ENCODE measurements around the gene HECTD2.
"Not testable (repeated sequence)": the region's sequence is repeated elsewhere in the genome, so short reads cannot be mapped to it uniquely, and the experiment has no call there.

Gene HECTD2

DNA sequence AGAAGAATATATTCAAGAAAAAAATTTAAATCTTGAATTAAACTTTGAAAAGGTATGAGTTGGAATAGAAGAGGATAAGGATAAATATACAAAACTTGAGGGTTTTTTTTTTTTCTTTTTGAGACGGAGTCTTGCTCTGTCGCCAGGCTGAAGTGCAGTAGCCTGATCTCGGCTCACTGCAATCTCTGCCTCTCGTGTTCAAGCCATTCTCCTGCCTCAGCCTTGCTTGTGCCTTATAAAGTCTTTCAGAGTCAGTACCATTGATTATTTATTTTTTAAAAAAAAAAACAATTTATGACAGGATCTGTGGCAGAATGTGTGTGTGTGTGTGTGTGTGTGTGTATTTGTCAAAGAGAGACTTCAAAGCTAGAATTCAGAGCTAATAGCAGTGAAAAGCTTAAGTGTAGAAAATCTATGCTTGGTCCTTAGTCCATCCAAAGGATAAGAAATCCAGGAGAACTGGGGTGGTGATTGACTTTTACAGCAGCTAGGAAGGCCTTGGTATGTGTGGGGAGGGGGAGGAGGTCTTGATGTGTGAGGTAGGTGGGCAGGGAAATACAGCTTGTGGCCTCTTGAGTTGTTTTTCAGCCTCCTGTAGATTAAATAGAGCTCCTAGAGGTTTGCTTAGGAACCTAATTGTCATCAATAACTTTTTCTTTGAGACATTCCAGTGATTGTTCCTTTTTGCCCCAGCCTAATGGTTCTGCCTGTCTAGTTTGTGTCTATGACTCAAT lies 2.4 kb downstream of the HECTD2 start:
- DNase-seq (ENCODE audit: low read depth) = no peak

DNA sequence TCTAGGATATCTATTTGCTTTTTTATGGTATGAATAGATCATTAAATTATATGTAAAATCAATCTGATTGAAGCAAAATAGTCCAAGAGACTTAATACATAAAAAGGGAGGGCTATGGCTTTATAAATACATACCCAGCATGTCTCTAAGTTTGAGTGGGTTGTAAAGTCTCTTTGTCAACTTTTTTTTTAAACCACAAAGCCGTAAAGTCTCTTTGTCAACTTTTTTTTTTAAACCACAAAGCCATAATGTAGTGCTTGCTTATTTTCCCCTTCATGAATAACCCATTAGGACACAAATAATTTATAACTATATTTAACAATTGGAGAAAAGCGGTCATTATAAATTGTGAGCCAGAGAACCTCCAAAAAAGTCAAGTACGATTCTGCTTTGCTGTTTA lies 5.7 kb downstream of the HECTD2 start:
- DNase-seq (ENCODE audit: low read depth) = no peak

DNA sequence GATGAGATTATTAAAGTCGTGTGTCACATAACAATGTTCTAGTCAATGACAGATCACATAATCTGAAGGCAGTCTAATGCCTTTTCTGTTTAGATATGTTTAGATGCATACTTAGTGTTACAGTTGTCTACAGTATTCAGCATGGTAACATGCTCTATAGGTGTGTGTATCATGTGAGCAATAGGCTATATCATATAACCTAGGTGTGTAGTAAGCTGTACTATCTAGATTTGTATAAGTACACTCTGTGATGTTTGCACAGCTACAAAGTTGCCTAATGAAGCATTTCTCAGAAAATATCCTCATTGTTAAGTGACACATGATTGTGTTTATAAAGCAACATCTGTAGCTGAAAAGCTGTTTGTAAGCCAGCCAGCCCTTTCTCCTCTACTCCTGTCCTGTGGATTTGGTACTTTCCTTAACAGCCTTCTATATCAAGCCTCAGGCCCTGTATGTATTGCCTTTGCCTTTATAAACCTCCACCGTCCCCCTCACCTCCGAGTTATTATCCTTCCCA lies 6.3 kb downstream of the HECTD2 start:
- DNase-seq (ENCODE audit: low read depth) = no peak

DNA sequence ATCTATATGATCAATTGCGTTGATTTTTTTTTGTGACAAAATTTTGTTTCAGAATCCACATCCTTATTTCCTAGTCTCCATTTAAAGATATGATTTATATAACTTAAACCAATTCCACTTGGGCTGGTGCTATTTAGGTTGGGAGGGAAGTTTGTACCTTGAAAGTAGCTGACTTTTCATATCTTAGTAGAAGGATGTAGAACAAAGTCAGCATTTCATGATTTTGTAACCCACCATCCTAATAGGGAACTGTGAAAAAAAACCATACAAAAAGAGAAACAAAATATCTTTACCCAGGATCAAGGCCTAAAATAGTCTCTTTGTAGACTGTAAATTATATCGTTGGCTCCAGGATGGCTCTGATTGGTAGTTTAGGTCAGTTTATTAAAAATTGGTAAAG lies 8.3 kb downstream of the HECTD2 start:
- no peak for DNase-seq (ENCODE audit: low read depth)

DNA sequence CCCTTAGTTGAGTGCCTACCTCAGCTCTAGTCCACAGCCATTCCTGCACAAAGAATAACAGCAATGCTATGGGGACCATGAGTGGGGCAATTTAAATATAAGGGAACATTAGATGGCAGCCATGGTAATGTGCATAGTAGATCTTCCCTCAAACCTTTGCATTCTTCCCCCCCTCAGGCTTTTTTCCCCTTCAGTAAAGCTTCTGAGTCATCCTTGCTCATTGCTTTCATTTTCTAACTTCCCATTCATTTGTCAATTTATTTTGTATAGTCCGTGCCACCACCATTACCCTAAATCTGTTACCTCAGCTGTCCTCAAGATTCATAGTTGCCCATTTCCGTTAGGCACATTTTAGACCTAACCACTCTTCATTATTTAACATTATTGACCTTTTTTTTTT lies 10.7 kb downstream of the HECTD2 start:
- DNase-seq (ENCODE audit: low read depth) = no peak

DNA sequence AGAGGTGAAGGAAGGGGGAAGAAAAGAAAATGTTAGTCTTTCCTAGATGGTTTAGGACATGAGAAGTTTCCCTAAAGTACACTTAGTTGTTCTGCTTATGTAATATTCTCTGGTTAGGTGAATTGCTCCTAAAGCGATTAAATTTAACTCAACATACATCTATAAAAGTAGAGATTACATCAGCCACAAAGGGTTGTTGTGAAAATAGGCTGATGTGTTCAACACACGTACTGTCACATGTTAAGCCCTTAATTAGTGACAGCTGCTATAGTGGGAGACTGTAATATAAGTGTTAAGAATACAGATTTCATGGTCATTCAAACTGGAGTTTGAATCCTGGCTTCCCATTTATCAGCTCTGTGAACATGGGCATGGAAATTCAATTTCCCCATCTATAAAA lies 12.8 kb downstream of the HECTD2 start:
- DNase-seq (ENCODE audit: low read depth) = no peak

DNA sequence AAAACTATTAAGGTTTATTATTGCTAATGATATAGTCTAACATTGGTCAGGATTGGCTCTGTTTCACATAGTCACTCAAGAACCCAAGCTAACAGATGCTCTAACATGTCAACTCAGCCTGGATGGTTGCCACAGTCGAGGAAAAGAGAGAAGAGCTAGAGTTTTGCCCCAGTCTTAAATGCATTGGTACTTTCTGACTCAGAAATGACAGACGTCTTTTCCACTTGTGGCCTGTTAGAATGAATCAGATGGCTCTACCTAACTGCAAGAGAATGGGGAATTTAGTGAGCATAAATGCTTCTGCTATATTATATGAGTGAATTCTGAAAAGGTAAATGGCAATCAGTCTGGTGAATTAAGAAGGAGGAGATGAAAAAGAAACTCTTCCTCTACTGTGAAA lies 13.9 kb downstream of the HECTD2 start:
- DNase-seq (ENCODE audit: low read depth) = no peak

DNA sequence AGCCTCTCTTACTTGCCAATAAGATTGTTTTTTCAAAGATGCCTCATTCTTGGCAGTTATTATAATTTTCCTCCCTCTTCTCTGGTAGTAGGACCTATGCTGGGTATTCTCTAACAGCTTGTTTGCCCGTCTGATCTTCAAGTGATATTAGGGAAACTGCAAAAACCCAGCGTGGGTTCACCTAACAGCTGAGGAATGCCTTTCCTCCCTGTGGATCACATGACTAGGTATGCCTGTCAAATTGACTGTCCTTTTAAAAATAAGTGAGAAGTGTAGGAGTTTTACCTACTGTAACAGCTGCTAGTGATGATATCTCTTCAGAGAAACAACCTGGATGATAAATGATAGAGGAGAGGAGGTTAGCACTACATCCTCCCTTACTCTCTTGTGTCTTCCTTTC lies 22.0 kb downstream of the HECTD2 start:
- no peak for DNase-seq (ENCODE audit: low read depth)

DNA sequence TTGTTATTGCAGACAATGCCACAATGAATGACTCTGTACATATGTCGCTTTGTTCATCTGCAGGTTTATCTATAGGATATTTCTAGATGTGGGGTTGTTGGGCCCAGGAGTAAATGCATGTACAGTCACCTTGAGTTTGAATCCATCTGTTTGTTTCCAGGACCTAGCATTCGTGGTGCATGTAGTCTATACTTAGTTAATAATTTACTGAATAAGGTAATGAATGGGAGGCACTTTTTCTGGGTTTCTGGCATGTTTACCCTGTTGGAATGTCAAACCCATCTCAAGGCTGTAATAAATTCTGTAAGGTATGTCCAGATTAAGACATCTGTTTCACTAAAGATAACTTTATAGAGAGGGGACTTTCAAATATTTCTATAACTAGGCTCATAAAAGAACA lies 23.5 kb downstream of the HECTD2 start:
- DNase-seq (ENCODE audit: low read depth) = no peak

DNA sequence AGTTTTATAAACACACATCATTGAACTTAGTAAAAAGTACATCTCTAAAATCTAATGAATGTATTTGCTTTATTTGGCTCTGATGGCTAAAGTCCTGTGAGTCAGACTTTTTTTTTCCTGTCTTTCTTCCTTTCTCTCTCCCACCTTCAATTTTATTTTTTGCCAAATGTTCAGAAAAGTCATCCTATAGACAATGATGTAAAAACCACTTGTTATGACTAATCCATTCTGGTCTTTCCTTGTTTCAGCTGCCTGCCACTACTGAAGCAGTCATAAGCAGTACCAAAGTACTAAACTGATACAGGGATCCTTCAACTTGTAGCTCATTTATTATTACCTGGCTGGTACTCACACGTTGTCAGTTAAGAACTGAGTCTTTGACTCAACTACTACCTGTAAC lies 23.9 kb downstream of the HECTD2 start:
- no peak for DNase-seq (ENCODE audit: low read depth)

DNA sequence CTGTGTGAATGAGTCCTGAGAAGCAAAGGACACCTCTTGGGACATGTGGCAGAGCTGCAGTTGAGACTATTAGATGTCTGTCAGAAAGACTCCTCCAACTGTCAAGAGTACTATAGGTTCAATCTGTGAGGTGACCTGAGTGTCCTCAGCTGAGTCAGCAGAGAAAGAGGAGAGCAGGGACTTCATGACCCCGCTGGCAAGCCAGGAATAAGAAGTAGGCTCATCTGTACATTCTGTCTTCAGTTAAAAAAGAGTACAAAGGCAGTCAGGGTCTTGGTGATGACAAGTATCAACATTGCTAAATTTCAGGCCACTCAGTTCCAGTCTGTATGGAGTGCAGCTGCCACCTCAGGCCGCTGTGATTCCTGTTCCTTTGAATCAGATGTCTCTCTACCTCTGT lies 25.1 kb downstream of the HECTD2 start:
- DNase-seq (ENCODE audit: low read depth) = no peak

DNA sequence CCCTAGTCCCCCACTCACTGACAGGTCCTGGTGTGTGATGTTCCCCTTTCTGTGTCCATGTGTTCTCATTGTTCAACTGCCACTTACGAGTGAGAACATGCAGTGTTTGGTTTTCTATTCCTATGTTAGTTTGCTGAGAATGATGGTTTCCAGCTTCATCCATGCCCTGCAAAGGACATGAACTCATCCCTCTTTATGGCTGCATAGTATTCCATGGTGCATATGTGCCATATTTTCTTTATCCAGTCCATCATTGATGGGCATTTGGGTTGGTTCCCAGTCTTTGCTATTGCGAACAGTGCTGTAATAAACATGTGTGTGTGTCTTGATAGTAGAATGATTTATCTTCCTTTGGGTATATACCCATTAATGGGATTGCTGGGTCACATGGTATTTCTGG lies 28.1 kb downstream of the HECTD2 start:
- DNase-seq (ENCODE audit: low read depth) = not testable (repeated sequence)

DNA sequence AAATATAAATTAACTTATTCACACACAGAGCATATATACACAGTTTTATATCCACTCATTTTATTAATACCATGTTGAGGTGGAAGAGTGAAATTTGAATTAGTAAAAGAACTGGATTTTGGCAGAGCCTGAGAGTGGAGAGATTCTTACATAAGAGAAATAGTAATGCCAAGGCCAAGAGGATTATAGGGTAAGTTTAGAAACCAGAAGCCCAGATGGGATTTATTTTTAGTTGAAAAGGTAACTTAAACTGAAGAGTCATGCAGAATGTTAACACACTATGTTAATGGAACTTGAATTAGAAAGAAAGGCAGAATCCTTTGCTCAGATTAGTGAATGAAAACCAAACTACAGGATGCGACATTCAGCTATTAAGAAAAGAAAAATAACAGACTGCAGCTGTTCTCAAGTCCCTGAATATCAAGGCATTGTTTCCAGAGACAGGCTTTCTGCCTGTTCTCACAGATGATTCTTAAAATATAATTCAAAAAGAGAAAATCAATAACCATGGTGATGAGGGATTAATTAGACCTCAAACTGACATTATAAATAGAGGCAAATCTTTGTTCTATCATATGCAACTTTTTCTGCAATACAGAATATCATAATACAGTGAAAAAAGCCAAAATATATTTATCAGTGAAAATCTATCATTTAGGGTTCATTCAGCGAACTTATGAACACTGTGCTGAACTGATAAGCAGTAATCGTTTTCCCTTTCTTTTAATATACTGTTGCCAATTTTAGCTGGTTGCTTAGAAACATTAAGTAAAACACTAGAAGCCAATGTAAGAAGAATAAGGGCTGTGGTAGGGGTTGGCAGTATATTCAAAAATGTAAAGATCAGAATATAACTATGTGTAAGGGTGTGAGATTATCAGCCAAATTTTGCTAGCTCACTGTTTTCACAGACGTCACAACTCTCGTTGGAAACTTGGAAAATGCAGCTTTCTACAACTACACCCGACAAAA lies 34.4 kb downstream of the HECTD2 start:
- no peak for DNase-seq (ENCODE audit: low read depth)

DNA sequence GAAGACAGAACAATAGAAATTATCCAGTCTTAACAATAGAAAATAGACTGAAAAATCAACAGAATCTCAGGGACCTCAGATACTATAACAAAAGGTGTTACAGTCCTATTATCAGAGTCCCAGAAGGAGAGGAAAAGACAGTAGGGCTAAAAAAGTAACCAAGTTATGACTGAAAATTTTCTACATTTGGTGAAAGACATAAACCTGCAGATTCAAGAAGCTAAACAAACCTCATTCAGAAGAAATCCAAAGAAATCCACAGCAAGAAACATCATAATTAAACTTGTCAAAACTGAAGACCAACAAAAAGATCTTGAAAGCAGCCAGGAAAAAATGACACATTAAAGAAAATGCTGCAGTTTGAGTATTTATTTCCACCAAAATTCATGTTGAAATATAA lies 41.9 kb downstream of the HECTD2 start:
- DNase-seq (ENCODE audit: low read depth) = no peak

DNA sequence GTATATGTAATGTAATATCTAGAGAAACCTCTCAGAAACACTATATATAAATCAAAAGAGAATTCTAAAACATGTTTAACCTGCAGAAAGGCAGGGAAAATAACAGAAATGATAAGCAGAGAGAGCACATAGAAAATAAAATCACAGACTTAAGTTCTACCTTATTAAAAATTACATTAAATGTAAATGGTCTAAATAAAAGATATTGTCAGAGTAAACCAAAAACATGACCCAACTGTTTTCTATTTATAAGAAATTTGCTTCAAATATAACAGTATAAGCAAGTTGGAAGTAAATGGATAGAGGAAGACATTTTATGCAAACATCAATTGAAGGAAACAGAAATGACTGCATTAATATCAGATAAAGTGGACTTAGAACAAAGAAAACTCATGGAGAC lies 43.4 kb downstream of the HECTD2 start:
- no peak for DNase-seq (ENCODE audit: low read depth)

DNA sequence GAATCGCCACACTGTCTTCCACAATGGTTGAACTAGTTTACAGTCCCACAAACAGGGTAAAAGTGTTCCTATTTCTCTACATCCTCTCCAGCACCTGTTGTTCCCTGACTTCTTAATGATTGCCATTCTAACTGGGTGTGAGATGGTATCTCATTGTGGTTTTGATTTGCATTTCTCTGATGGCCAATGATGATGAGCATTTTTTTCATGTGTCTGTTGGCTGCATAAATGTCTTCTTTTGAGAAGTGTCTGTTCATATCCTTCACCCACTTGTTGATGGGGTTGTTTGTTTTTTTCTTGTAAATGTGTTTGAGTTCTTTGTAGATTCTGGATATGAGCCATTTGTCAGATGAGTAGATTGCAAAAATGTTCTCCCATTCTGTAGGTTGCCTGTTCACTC lies 45.0 kb downstream of the HECTD2 start:
- DNase-seq (ENCODE audit: low read depth) = not testable (repeated sequence)

DNA sequence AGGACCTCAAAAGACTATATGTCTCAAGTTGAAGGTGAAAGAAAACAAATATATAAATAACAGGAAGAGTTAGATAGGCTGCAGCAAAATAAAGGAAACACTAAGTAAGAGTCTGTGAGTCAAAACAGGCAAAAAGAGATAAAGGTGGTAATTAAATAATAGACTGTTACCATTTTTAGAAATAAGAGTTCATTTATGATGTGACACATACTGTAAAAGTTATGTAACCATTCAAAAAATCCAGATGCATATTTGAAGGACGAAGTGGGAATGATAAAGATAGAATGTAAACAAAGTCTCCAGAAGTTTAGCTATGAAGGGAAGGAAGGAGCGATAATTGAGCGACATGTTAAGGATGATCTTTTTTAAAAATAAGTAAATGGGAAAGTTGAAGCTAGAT lies 50.5 kb downstream of the HECTD2 start:
- no peak for DNase-seq (ENCODE audit: low read depth)

DNA sequence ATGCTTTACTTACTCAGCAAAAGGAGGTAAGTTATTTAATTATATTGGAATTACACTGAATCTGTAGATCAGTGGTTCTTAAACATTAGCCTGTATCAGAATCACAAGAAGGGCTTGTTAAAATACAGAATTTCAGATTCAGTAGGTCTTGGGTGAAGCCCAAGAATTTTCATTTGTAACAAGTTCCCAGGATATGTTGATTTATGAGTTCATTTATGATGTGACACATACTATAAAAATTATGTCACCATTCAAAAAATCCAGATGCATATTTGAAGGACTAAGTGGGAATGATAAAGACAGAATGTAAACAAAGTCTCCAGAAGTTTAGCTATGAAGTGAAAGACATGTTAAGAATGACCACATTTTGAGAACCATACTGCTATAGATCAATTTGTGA lies 52.3 kb downstream of the HECTD2 start:
- DNase-seq (ENCODE audit: low read depth) = no peak

DNA sequence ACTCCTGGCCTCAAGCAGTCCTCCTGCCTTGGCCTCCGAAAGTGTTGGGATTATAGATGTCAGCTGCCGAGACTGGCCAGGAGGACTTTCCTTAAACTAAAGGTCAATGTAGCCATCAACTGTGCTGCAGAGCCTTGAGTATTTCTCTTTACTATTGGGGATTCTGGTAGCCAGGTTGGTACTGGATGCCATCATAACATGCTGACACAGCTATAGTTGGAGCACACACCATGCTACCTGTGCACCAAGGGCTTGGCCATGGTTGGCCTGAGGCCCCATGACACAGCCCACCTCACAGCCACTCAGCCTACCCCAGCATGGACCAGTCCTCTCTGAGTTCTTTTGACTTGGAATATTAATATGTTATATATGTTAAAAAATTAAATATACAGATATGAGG lies 54.4 kb downstream of the HECTD2 start:
- DNase-seq (ENCODE audit: low read depth) = no peak

DNA sequence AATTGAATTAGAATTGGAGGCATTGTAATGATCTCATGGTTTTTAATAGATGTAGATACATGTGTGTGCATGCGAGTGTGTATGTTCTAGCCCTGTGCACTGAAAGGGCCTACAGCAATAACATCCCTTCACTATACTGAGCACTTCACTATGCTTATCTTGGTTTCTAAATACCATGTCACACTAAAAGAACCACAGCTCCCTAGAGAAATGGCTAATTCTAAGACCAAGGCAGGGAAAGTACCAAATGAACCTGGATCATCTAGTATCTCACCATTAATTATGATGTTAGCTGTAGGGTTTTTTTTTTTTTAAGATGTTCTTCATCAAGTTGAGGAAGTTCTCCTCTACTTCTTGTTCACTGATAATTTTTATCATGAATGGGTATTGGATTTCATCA lies 55.1 kb downstream of the HECTD2 start:
- DNase-seq (ENCODE audit: low read depth) = no peak

DNA sequence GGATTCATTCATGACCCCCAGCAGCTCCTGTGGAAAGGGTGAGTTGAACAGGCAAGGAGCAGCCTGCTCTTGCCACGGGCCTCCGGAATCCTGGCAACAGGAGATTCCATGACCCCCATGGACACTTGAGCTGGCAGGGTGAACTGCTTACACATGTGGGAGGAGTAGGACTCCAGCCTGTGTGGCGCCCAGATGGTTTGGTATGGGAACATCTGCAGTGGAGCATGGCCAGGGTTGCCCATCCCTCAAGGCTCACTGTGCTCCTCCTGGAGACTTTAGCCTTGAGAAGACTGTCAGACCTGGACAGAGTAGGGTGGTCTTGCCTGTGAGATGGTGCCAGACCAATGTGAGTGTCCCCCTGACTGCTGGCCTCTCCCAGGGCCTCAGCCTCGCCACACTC lies 57.0 kb downstream of the HECTD2 start:
- DNase-seq (ENCODE audit: low read depth) = no peak

DNA sequence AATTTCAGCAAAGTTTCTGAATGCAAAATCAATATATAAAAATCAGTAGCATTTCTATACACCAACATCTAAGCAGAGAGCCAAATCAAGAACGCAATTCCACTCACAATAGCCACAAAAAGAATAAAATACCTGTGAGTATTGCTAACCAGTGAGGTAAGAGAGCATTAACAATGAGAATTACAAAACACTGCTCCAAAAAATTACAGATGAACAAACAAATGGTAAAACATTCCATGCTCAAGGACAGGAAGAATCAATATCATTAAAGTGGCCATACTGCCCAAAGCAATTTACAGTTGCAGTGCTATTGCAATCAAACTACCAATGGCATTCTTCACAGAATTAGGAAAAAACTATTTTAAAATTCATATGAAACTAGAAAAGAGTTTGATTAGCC lies 61.5 kb downstream of the HECTD2 start:
- DNase-seq (ENCODE audit: low read depth) = no peak

DNA sequence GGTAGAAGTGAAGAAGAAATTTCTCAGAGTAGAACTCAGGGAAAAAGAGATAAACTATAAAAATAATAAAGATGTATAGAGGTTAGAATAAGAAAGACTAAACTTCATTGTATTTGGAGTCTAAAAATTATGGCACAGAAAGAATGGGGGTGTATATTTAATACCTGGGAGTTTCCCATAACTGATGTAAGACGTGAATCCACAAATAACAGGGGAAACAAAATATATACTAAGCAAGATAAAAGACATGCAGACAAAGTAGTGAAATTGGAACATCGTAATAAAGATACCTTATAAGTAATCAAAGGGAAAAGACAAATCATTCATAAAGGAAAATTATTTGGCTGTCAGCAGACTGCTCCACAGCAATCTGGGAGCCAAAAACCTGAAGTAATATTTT lies 62.8 kb downstream of the HECTD2 start:
- DNase-seq (ENCODE audit: low read depth) = no peak

All from CMK (cell line).